ENCODE results near the gene CYFIP1.

The CYFIP1 gene

DNA sequence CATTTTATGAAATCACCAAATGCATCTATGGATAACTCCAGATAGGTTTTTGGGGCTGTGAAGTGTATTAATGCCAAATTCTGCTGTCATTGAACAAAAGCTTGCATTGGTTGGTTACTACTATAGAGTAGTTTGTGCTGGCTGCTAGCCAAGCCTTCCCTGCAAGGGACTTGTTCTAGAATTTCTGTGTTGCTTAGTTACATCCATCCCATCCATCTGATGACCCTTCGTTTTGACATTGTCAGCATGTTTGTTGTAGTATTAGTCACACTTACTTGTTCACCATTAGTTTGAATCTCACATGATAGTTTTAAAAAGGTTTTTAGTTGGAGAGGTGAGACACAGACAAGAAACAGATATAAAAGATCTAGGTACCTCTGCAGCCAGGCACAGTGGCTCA lies 148.7 kb downstream of the CYFIP1 start:
- TF ChIP-seq POLR2AphosphoS5 (IDR thresholded peaks at IDR 0.05; ENCODE audit: low read depth, low read length), result no peak
- no peak for TF ChIP-seq SIN3A (IDR thresholded peaks at IDR 0.05; ENCODE audit: borderline replicate concordance, insufficient read depth, low read length)

DNA sequence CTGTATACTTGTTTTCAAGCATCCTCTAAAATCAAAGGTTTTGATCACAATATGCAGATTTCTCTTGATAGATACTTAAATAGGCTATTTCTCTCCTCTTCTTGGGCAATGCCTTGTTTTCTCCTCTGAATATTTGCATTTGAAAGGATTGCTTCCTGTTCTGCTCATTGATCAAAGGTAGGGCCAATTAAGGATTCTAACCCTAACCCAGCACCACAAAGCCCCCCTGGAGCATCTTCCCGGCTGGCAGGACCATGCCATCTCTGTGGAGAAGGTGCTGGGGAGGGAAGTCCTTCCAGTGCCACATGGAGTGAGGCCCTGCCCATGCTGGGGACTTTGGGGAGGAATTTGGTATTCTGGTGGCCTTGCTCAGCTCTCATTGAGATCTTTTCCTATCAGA lies 153.0 kb downstream of the CYFIP1 start:
- TF ChIP-seq FOXP2 (optimal IDR thresholded peaks at IDR 0.05; ENCODE audit: borderline replicate concordance, extremely low read depth, extremely low read length, insufficient read depth) (no peak), SIN3A (IDR thresholded peaks at IDR 0.05; ENCODE audit: borderline replicate concordance, insufficient read depth, low read length) (no peak), TAF1 (IDR thresholded peaks at IDR 0.05; ENCODE audit: borderline replicate concordance, insufficient read depth, low read length) (no peak), POLR2AphosphoS5 (IDR thresholded peaks at IDR 0.05; ENCODE audit: low read depth, low read length) (no peak)
- TF ChIP-seq, protein P1, sequence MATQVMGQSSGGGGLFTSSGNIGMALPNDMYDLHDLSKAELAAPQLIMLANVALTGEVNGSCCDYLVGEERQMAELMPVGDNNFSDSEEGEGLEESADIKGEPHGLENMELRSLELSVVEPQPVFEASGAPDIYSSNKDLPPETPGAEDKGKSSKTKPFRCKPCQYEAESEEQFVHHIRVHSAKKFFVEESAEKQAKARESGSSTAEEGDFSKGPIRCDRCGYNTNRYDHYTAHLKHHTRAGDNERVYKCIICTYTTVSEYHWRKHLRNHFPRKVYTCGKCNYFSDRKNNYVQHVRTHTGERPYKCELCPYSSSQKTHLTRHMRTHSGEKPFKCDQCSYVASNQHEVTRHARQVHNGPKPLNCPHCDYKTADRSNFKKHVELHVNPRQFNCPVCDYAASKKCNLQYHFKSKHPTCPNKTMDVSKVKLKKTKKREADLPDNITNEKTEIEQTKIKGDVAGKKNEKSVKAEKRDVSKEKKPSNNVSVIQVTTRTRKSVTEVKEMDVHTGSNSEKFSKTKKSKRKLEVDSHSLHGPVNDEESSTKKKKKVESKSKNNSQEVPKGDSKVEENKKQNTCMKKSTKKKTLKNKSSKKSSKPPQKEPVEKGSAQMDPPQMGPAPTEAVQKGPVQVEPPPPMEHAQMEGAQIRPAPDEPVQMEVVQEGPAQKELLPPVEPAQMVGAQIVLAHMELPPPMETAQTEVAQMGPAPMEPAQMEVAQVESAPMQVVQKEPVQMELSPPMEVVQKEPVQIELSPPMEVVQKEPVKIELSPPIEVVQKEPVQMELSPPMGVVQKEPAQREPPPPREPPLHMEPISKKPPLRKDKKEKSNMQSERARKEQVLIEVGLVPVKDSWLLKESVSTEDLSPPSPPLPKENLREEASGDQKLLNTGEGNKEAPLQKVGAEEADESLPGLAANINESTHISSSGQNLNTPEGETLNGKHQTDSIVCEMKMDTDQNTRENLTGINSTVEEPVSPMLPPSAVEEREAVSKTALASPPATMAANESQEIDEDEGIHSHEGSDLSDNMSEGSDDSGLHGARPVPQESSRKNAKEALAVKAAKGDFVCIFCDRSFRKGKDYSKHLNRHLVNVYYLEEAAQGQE (IDR thresholded peaks at IDR 0.05; ENCODE audit: insufficient read depth in 1 of 2, low read depth in 2 of 2, low read length in 2 of 2), result no peak

DNA sequence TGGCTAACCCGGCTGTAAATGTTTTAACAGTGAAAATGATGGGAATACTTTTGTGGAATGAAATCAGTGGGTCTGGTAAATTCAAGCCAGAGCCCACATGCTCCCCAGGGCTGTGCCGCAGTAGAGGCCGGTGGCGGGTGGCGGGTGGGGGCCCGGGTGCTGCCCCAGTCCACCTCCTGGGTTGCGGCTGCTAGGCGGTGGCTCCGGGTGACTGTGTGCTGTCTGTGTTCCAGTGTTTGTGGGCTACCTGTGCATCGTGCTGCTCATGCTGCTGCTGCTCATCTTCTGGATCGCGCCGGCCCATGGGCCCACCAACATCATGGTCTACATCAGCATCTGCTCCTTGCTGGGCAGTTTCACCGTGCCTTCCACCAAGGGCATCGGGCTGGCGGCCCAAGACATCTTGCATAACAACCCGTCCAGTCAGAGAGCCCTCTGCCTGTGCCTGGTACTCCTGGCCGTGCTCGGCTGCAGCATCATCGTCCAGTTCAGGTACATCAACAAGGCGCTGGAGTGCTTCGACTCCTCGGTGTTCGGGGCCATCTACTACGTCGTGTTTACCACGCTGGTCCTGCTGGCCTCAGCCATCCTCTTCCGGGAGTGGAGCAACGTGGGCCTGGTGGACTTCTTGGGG lies 156.6 kb downstream of the CYFIP1 start:
- TF ChIP-seq TAF1 (IDR thresholded peaks at IDR 0.05; ENCODE audit: borderline replicate concordance, insufficient read depth, low read length) (no peak), FOXP2 (optimal IDR thresholded peaks at IDR 0.05; ENCODE audit: borderline replicate concordance, extremely low read depth, extremely low read length, insufficient read depth) (no peak)

DNA sequence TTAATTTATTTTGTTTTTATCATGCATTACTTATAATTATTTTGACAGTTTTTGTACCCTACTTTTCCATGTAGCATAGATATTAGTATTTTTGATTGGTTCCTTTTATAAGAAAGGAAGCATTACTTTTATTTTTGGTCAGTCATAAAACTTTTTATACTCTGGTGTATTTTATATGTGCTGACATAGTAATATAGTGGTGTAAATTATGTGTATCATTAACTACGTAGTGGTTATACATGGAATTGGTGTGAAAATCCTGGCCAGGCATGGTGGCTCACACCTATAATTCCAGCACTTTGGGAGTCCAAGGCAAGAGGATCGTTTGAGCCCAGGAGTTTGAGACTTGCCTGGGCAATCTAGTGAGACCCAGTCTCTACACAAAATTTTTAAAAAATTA lies 160.5 kb downstream of the CYFIP1 start:
- TF ChIP-seq FOXP2 (optimal IDR thresholded peaks at IDR 0.05; ENCODE audit: borderline replicate concordance, extremely low read depth, extremely low read length, insufficient read depth) (no peak), SIN3A (IDR thresholded peaks at IDR 0.05; ENCODE audit: borderline replicate concordance, insufficient read depth, low read length) (no peak), POLR2AphosphoS5 (IDR thresholded peaks at IDR 0.05; ENCODE audit: low read depth, low read length) (no peak), TAF1 (IDR thresholded peaks at IDR 0.05; ENCODE audit: borderline replicate concordance, insufficient read depth, low read length) (no peak)
- TF ChIP-seq, protein P1 (IDR thresholded peaks at IDR 0.05; ENCODE audit: insufficient read depth in 1 of 2, low read depth in 2 of 2, low read length in 2 of 2), result no peak
